ENCODE measurements around the gene CABCOCO1.

- TF ChIP-seq POLR2AphosphoS5 (IDR thresholded peaks at IDR 0.05; ENCODE audit: low read depth, low read length) (no peak), REST (IDR thresholded peaks at IDR 0.05; ENCODE audit: insufficient read depth in 1 of 2, low read depth in 2 of 2, low read length in 2 of 2) (no peak), TAF1 (IDR thresholded peaks at IDR 0.05; ENCODE audit: borderline replicate concordance, insufficient read depth, low read length) (no peak), SIN3A (IDR thresholded peaks at IDR 0.05; ENCODE audit: borderline replicate concordance, insufficient read depth, low read length) (no peak)
These were observed 57.2 kb downstream of the CABCOCO1 start for GRCh38 chr10:61719906-61720305.

All from PFSK-1 (cell line).